NCI-H345 (cell line): Measurements from ENCODE around the gene LMO2.
A peak's percentile ranks its signal among the peaks of the same experiment; 100 is the strongest.
"Not testable (repeated sequence)": the region's sequence is repeated elsewhere in the genome, so short reads cannot be mapped to it uniquely, and the experiment has no call there.

Experiments
- DNase-seq: peaks from one replicate; lab custom pipeline; 2025; lab: John Stamatoyannopoulos, UW

Gene LMO2

GRCh38 chr11:33861386-33861785 is 30.5 kb downstream of the LMO2 start:
- no peak for DNase-seq

- DNase-seq, result no peak
Measured at GRCh38 chr11:33860926-33861325, 30.9 kb downstream of the LMO2 start.

GRCh38 chr11:33859306-33859705 is 32.6 kb downstream of the LMO2 start:
- no peak for DNase-seq

- DNase-seq, result peak; percentile 77
Measured at GRCh38 chr11:33857933-33858371, 33.9 kb downstream of the LMO2 start.

GRCh38 chr11:33855500-33855899 is 36.4 kb downstream of the LMO2 start:
- DNase-seq, result no peak

- no peak for DNase-seq
Measured at GRCh38 chr11:33848717-33849390, 43.0 kb downstream of the LMO2 start.

- DNase-seq, result no peak
Measured at GRCh38 chr11:33847251-33847650, 44.6 kb downstream of the LMO2 start.

GRCh38 chr11:33844236-33844635 is 47.6 kb downstream of the LMO2 start:
- DNase-seq, result no peak

- no peak for DNase-seq
Measured at GRCh38 chr11:33843018-33843417, 48.9 kb downstream of the LMO2 start.

GRCh38 chr11:33842236-33842915 is 49.5 kb downstream of the LMO2 start:
- no peak for DNase-seq

GRCh38 chr11:33838234-33838633 is 53.6 kb downstream of the LMO2 start:
- DNase-seq, result not testable (repeated sequence)

- not testable (repeated sequence) for DNase-seq
Measured at GRCh38 chr11:33837334-33837733, 54.5 kb downstream of the LMO2 start.

- DNase-seq, result peak; percentile 17
Measured at GRCh38 chr11:33835143-33835878, 56.6 kb downstream of the LMO2 start.

GRCh38 chr11:33832676-33833075 is 59.2 kb downstream of the LMO2 start:
- no peak for DNase-seq

- no peak for DNase-seq
Measured at GRCh38 chr11:33830903-33831648, 60.8 kb downstream of the LMO2 start.

GRCh38 chr11:33829430-33830141 is 62.3 kb downstream of the LMO2 start:
- DNase-seq, result peak; percentile 41

GRCh38 chr11:33828604-33829429 is 63.1 kb downstream of the LMO2 start:
- DNase-seq, result no peak

- no peak for DNase-seq
Measured at GRCh38 chr11:33827206-33827605, 64.7 kb downstream of the LMO2 start.

GRCh38 chr11:33825854-33826560 is 65.9 kb downstream of the LMO2 start:
- no peak for DNase-seq

GRCh38 chr11:33822981-33823380 is 68.9 kb downstream of the LMO2 start:
- DNase-seq, result not testable (repeated sequence)
